HCEC 1CT (cell line): ENCODE data around the gene TEAD1.

Experiments
- DNase-seq: peaks from one replicate; pipeline ENCODE4 v3.0.0-alpha.2; 2017

Gene TEAD1

GRCh38 chr11:12667646-12668045, 6.6 kb upstream of the TEAD1 start:
- no peak for DNase-seq

- DNase-seq: no peak
Observed at GRCh38 chr11:12668166-12668565, 6.1 kb upstream of the TEAD1 start.

- DNase-seq: peak; percentile 73
Observed at GRCh38 chr11:12669930-12670329, 4.3 kb upstream of the TEAD1 start.

GRCh38 chr11:12671370-12671769, 2.9 kb upstream of the TEAD1 start:
- no peak for DNase-seq

- peak; percentile 36 for DNase-seq
Observed at GRCh38 chr11:12673601-12673923, 659 bp upstream of the TEAD1 start.

- DNase-seq: no peak
Observed at GRCh38 chr11:12674571-12674935, 332 bp downstream of the TEAD1 start.

GRCh38 chr11:12674936-12675696, 895 bp downstream of the TEAD1 start:
- DNase-seq: peak; percentile 39

- DNase-seq: peak; percentile 48
Observed at GRCh38 chr11:12675951-12676711, 1.9 kb downstream of the TEAD1 start.

GRCh38 chr11:12677131-12677530, 2.9 kb downstream of the TEAD1 start:
- DNase-seq: peak; percentile 61

GRCh38 chr11:12678092-12678491, 3.9 kb downstream of the TEAD1 start:
- DNase-seq: no peak

- DNase-seq: no peak
Observed at GRCh38 chr11:12678991-12679390, 4.8 kb downstream of the TEAD1 start.

GRCh38 chr11:12679471-12679870, 5.2 kb downstream of the TEAD1 start:
- no peak for DNase-seq

- DNase-seq: peak; percentile 92
Observed at GRCh38 chr11:12680246-12680939, 6.2 kb downstream of the TEAD1 start.

- no peak for DNase-seq
Observed at GRCh38 chr11:12680940-12681258, 6.7 kb downstream of the TEAD1 start.

GRCh38 chr11:12681466-12681865, 7.2 kb downstream of the TEAD1 start:
- no peak for DNase-seq

- no peak for DNase-seq
Observed at GRCh38 chr11:12682288-12682687, 8.1 kb downstream of the TEAD1 start.

- DNase-seq: no peak
Observed at GRCh38 chr11:12682737-12683500, 8.7 kb downstream of the TEAD1 start.

- DNase-seq: no peak
Observed at GRCh38 chr11:12683874-12684273, 9.7 kb downstream of the TEAD1 start.

- DNase-seq: no peak
Observed at GRCh38 chr11:12684315-12684714, 10.1 kb downstream of the TEAD1 start.

- DNase-seq: no peak
Observed at GRCh38 chr11:12684816-12685215, 10.6 kb downstream of the TEAD1 start.

- DNase-seq: no peak
Observed at GRCh38 chr11:12685229-12685628, 11.0 kb downstream of the TEAD1 start.

GRCh38 chr11:12686246-12687060, 12.2 kb downstream of the TEAD1 start:
- peak; percentile 60 for DNase-seq
